Stimulated activated naive CD4-positive, alpha-beta T cell (primary cell): ENCODE data around the gene VOPP1.

ENCODE experiments used
- DNase-seq, 6 experiments: peaks; one replicate each; lab custom pipeline; 2025; lab: John Stamatoyannopoulos, UW

Gene VOPP1

GRCh38 chr7:55582656-55583055, 10.4 kb upstream of the VOPP1 start:
- peak in 2 of 6 experiments; percentile 18 to 35 for DNase-seq

GRCh38 chr7:55576753-55577152, 4.5 kb upstream of the VOPP1 start:
- no peak for DNase-seq

- no peak for DNase-seq
Observed at GRCh38 chr7:55575733-55576132, 3.4 kb upstream of the VOPP1 start.

- no peak for DNase-seq
Observed at GRCh38 chr7:55575098-55575497, 2.8 kb upstream of the VOPP1 start.

GRCh38 chr7:55574051-55574717, 1.9 kb upstream of the VOPP1 start:
- peak in 4 of 6 experiments; percentile 17 to 78 (median 64) for DNase-seq

GRCh38 chr7:55573234-55573900, 1.1 kb upstream of the VOPP1 start:
- no peak for DNase-seq

- DNase-seq, result peak; percentile 47 to 72 (median 56)
Observed at GRCh38 chr7:55571511-55572377, 558 bp downstream of the VOPP1 start.

GRCh38 chr7:55570939-55571338, 1.4 kb downstream of the VOPP1 start:
- DNase-seq, result no peak

- DNase-seq, result no peak
Observed at GRCh38 chr7:55570218-55570873, 2.0 kb downstream of the VOPP1 start.

GRCh38 chr7:55569797-55570196, 2.5 kb downstream of the VOPP1 start:
- DNase-seq, result no peak

GRCh38 chr7:55569269-55569663, 3.0 kb downstream of the VOPP1 start:
- DNase-seq, result no peak

GRCh38 chr7:55568613-55569268, 3.6 kb downstream of the VOPP1 start:
- DNase-seq, result no peak

- no peak for DNase-seq
Observed at GRCh38 chr7:55567571-55567970, 4.7 kb downstream of the VOPP1 start.

- no peak for DNase-seq
Observed at GRCh38 chr7:55565681-55566080, 6.6 kb downstream of the VOPP1 start.

GRCh38 chr7:55563596-55564325, 8.5 kb downstream of the VOPP1 start:
- DNase-seq, result no peak

GRCh38 chr7:55561690-55562089, 10.6 kb downstream of the VOPP1 start:
- no peak for DNase-seq

- no peak for DNase-seq
Observed at GRCh38 chr7:55558962-55559920, 13.1 kb downstream of the VOPP1 start.

GRCh38 chr7:55557666-55558188, 14.6 kb downstream of the VOPP1 start:
- no peak for DNase-seq

GRCh38 chr7:55556492-55556891, 15.8 kb downstream of the VOPP1 start:
- DNase-seq, result no peak

- DNase-seq, result no peak
Observed at GRCh38 chr7:55556031-55556430, 16.3 kb downstream of the VOPP1 start.
